HG02943 (cell line): ENCODE measurements around the gene NSMCE3.

Experiments used
- ATAC-seq: cut with Tn5 transposase; IDR thresholded peaks from one replicate; pipeline ENCODE4 v1.9.1; 2021; ENCODE audit warnings: mild to moderate bottlenecking, low read depth, moderate library complexity; ENCODE audit not compliant: unreplicated experiment

Gene NSMCE3

DNA sequence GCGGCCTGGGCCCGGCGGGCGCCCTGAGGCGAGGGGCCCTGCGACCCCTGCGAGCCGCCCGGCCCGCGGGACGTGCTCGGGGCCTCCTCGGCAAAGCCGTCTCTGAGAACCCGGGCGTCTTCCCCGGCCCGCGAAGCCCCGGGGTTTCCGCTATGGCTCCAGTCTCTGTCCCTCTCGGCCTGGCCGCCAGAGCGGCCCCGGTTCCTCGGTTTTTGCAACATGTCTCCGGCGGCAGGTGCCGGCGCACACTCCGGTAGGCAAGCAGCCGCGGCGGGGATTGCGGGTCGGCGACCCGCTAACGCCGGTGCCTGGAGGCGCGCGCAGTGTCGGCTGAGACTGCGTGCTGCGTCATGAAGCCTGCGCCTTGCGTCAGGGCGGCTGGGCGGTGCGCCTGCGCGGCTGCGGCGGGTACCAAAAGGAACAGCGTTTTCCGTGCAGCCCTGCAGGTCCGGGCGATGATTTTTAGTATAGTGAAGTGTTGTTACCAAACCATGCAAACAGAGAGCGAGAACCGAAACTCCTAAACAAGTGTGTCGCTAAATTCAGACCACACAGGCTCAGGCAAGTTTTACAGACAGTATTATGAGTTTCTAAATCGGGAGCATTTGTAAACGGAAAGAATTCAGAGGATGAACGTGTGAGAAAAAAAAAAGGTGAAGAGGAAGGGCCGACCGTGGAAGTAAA lies at the start of gene NSMCE3:
Gene NSMCE3, minus strand, starts transcription at position 338 of the 684 bp plus-strand sequence. Its CDS starts 117 bp downstream, at position 221.
- ATAC-seq: peak; percentile 89

DNA sequence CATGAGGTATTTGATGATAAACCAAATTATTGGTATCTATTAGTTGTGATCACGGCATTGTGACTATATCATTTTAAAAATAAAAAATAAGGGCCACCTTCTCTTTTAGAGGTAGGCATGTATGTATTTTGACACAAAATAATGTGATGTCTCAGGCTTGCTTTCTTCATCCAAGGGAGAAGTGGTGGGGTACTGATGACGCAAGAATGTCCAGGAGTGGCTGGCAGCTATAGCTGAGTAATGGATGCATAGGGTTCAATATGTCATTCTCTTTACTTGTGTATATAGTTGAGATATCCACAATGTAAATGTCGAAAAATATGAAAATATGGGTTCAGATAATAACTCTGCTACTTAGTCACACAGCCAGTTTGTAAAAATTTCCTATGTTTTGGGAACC lies 46.8 kb upstream of the NSMCE3 start:
- no peak for ATAC-seq

DNA sequence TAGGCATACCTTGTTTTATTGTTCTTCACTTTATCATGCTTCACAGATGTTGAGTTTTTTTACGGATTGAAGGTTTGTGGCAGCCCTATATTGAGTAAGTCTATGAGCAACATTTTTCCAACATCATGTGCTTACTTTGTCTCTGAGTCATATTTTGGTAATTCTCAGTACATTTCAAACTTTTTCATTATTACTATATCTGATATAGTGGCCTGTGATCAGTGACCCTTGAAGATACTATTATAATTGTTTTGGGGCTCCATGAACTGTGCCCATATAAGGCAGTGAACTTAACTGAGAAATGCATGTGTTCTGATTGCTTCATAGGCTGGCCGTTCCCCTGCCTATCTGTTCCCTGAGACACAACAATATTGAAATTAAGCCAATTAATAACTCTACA lies 42.8 kb upstream of the NSMCE3 start:
- no peak for ATAC-seq

DNA sequence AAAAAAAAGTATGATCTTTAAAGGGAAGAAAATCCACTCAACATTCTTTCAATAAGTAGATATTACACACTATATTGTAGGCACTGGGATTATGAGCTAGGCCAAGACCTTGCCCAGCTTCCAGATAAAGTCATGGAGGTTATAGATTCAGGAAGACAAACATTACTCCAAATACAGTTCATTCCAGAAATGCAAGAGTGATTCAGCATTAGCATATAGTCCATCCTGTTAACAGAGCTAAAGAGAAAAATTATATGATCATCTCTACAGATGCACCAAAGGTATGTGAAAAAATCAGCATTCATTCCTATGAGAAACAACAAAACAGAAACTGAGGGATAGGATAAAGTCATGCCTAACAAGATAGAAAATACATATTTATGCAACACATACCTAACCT lies 42.1 kb upstream of the NSMCE3 start:
- ATAC-seq: no peak

DNA sequence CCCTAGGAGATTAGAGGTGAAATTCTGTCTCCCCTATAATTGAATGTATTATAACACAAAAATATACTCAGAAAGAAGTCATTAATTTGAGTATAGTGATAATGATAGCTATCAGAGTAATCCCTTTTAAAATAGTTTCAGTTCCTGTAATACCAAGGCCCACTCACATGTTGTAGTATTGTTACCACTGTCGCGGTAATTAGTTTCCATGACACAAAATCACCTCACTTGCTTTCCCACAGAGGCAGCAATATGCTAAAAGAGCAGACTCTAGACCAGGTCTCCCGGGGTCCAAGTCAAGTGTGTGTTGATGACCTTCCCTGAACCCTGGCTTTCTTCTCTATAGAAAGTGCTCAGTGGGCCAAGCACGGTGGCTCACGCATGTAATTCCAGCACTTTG lies 39.5 kb upstream of the NSMCE3 start:
- ATAC-seq: no peak

DNA sequence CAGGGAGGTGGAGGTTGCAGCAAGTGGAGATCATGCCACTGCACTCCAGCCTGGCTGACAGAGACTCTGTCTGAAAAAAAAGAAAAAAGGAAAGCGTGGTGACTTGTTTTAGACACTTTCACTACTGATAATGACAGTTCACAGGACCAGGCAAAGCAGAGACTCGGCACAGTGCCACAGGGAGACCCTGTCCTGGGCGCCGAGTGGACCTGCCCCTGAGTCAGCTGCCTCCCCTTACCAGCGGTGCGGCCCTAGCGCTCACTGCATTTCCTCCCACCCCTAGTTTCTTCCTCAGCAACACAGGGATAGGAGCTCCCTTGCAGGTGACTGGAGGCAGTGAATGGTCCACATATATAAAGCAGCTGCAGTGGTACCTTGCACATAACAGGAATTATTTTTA lies 38.7 kb upstream of the NSMCE3 start:
- ATAC-seq: no peak

DNA sequence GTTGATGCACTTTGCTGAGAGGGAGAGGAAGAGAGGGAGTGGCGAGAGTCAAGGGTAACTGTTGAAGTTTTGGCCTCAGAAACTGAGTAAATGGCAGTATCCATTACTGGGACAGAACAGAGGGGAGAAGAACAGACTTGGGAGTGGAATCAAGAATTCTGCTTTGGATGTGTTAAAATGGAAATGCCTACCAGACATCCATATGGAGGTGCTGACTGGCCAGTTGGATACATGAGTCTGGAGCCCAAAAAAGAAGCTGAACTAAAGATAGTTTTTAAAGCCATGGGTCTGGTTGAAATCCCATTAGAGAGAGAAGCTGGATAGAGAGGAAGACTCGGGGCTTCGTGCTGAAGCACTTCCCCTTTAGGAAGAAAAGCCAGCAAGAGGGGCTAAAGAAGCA lies 35.9 kb upstream of the NSMCE3 start:
- no peak for ATAC-seq

DNA sequence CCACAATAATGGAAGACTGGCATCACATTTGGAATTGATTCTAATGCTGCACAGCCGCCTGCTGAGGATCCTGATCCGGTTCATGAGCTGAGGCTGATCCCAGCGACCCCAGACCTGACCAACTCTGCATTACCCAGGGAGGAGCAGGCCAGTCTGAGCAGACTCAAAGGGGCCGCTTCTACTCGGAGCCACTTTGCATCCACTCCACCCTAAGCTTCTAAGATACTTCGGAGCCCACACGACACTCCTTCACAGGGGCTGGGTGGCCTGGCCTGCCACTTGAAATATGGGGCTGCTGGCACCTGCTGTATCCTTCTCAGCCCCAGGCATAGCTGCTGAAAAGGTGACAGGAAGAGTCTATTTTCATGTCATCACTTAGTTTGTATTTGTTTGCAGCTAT lies 33.2 kb upstream of the NSMCE3 start:
- ATAC-seq: no peak

DNA sequence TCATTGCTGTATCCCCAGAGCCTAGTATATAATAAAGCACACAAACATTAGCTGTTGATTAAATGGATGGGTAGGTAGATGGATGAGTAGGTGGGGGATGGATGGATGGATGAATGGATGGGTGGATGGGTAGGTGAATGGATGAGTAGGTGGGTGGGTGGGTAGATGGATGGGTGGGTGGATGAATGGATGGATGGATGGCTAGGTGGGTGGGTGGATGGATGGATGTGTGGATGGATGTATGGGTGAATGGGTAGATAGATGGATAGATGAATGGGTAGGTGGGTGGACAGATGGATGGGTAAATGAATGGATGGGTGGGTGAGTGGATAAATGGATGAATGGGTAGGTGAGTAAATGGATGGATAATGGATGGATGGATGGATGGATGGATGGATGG lies 30.2 kb upstream of the NSMCE3 start:
- ATAC-seq: no peak

DNA sequence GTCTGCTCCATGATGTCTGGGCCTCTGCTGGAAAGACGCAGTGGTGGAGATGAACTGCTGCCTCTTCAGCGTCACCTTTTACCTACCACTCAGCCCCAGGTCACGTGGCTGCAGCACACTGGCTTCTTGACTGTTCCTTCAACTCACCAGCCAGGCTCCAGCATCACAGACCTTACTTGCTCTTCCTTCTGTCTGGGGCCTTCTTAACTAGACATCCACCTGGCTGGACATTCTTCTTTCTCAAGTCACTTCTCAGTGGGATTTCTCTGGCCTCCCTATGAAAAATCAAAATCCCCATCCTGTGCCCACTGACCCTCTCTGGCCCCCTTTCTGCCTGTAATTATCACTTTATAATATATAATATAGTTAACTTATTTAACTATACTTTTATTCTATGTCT lies 29.7 kb upstream of the NSMCE3 start:
- no peak for ATAC-seq

DNA sequence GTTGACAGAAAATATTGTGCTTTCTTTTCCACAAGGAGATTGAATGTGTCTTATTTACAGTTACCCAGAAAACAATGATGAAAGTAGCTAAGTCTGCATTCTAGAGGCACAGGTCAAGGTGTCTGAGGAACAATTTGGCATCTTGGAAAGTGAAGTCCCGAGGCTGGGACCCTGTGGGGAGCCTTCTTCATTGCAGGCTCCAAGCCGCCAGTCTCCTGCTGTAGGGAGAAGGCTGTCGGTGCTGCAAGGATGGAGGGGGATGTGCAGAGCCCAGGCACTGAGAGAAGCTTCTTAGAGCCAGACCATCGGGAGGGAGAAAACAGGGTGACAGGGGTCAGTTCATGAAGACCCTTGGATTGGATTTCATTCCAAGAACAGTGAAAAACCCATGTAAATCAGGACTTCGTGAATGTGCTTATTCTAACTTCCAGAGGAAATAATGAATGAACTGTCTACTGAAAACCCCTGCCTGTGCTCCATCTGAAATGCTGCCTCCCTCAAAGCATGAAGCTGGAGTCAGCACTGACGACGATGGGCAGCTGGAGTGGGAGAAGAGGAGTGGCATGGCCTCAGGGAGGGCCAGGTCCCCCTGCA lies 25.2 kb upstream of the NSMCE3 start:
- ATAC-seq: no peak

DNA sequence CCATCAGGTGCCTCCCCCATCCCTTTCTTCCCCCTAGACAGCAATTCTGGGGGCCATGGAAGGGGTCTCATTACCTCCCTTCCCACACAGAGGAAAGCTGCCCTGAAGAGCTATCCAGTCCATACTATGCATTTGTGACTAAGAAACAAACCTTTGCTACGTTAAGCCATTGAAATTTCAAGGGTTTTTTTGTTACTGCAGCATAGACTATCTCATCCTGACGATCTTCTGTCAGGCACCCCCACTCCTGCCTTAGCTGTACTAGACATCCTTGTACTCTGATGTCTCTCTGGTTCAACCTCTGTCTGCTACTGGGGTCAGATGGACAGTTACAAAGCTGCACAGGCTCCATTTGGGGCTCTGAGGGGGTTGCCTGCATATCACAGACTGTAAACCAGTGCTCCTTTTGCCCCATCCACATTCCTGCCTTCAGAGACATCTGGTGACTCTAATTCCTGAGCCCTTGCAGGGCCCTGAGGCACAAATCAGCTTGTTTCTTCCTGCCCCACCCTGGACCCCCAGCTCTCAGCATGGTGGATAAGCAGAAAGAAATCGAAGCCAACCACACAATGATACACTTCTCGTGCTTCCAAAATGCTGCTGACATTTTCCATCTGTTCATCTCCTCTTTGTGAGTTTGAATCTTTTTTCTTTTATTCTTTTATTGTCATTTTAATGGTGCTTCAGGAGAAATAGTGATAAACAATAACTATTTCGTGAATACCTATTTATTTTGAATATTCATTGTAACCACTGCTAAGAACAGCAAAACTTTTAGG lies 21.6 kb upstream of the NSMCE3 start:
- no peak for ATAC-seq

DNA sequence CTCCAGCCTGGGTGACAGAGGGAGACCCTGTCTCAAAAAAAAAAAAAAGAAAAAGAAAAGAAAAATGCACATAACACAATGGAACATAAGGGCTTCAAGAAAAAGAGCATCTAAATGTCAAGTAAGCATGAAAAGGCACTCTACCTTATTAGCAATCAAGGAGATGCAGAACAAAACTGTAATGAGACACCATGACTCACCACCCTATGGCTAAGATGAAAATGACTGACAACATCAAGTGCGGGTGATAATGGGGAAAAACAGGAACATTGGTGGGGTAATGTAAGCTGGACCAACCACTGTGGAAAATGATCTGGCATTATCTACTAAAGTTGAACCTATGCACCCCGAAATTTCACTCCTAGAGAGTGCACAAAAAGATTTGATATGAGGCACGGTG lies 19.6 kb upstream of the NSMCE3 start:
- ATAC-seq: no peak

DNA sequence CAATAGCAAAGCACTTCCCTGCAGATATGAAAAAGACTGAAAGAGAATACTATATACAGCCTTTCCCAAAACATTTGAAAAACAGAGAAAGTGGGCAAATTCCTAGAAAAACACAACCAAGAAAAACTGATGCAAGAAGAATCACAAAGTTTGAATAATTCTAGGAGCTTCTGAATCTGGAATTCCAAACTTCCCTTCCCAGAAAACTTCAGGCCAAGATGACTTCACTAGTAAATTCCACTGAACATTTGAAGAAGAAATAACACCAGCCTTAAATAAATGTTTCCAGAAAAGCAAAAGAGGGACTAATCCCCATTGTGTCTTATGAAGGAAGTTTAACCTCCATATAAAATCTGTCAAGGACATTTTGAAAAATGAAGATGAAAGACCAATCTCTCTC lies 15.8 kb upstream of the NSMCE3 start:
- ATAC-seq: no peak

DNA sequence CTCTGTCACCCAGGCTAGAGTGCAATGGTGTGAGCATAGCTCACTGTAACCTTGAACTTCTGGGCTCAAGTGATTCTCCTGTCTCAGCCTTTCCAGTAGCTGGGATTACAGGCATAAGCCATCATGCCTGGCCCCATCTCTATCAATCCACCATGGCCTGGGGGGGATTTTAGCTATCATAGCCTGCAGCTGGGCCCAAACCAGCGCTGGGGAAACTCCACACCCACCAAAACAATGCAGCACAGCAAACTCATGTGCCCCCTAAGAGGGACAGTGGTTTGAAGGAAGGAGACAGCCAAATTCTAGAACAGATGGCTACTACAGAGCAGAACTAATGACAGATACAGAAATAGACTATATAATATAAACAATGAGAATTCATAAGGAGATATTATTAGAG lies 13.8 kb upstream of the NSMCE3 start:
- no peak for ATAC-seq

DNA sequence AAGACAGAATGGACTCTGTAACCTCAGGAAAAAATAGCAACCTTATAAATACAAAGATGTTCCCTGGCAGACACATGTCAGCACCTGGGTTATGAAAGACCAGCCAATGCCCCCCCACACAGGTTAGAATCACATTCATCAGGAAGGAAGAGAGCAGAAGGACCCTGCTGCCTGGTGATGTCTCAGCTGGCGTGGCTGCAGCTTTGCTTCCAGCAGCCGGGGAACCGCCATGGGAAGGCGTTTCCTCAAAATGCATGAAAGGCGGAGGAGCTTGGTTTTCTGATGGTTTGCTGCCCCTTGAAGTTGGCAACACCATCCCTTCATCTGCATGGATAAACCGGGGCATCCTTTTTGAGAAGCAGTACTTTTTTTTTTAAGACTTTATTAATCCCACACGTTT lies 10.9 kb upstream of the NSMCE3 start:
- ATAC-seq: no peak

DNA sequence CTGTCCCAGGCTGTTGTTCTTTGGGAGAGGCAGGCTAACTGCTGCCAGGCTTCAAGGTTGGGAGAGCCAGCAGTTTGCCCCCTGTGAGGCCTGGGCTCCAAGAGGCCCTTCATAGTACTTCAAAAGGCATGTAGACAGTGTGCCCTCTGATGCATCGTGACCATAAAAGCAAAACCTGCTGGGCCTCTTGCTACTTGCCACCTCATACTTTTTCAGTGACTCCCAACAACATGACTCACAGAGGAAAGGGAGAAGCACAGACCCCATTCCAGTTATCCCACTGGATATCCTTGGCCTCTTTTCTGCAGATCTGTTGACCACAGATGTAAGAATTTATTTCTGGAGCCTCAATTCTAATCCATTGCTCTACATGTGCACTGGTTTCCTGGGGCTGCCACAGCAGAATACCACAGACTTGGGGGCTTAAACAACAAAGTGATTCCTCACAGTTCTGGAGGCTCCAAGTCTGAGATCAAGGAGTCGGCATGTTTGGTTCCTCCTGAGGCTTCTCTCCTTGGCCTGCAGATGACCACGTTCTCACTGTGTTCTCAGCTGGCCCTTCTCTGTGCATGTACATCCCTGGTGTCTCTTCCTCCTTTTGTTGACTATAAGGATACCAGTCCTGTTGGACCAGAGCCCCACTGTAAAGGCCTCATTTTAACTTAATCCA lies 8.9 kb upstream of the NSMCE3 start:
- no peak for ATAC-seq

DNA sequence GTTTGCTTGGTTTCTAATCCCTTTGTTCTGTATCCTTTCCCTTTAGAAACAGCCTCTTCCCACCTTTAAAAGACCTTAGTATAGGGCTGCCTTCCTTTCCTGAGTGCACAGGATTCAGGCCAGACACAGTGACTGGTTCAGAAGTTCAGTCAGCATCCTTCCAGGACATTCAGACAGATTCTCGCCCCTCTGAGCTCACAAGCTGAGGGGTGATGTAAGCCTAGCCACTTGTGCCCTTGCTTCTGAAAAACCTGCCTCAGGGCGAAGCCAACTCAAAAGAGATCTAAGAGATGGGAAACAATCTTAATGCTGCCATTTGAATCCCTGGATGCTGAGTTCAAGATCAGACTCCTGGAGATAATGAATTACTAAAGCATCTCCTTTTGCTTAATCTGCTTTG lies 6.7 kb upstream of the NSMCE3 start:
- no peak for ATAC-seq

DNA sequence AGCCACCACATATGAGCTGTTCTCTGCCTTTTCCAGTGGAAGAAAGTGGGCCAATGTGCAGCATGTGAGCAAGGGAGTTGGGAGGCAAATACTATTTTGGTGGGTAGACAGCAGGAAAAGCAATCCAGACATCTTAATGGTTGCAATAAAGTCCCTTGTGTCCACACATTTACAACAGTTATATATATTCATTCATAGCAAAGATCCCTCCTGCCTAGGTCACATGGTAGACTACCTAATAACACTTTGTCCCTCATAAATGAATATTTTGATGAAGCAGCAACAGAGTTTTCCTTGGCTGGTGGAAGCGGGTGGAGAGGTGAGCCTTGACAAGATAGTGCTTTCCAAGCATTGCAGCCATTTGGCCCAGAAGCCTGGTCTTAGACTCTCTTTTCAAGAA lies 6.2 kb upstream of the NSMCE3 start:
- ATAC-seq: no peak

DNA sequence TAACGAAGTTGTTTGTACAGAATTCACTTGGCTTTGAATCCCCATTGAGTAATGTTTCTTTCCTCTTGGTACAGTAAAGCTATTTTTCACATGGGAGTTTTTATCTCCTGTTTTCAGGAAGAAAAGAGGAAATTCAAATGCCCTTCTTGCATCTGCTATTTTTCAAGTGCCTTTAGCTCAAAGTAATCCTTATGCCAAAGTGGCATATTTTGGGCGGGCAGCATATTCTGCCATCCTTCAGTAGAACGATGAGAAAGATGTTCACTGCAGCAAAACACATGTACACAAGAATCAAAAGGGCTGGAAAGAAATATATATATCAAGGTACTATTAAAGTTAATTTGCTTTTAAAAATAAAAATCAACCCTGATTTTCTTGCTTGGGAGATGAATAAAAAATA lies 5.3 kb upstream of the NSMCE3 start:
- no peak for ATAC-seq

DNA sequence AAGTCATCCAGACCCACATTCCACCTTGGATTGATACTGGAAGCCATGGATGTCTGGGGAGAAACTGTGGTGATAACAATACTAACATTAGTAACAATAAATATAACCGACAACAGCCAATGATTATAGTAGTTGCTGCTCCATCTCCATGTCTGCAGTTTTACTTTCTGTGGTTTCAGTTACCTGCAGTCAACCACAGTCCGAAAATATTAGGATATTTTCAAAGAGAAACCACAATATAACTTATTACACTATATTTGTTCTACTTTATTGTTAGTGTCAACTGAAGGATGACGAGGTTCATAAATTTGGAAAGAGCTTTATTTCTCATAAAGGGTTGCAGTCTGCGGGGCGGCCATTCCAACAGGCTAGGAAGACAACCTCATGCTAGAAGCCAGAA lies 2.6 kb upstream of the NSMCE3 start:
- no peak for ATAC-seq
